ENCODE measurements around the gene TASP1.

Gene TASP1

DNA sequence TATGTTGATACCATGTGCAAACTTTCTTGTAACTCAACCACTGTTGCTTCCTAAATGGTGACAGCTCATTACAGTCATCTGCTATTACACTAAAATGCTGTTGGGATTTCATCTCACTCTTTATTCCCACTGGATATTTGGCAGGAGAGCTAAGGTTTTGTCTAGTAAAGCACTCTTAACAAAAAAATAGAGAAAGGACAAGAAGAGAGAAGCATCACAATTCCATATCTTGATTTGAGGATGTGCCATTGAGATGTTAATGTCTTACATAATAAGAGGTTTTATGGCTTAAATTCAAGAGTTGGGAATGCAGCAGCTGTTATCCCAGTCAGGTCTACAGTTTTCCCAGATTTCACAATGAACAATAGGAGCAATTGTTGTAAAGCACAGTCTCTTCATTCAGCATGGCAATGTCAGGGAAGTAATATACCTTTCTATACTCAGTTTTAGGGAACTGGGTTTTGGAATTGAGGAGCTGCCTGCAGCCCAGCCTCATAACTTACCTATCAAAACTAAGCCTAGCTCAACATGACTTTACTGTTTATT, 282.7 kb downstream of the TASP1 start:
- CTCF ChIA-PET: no interaction called here
- TF ChIP-seq NFRKB (IDR thresholded peaks at IDR 0.05) (no peak), BHLHE40 (IDR thresholded peaks at IDR 0.05; ENCODE audit: borderline replicate concordance) (no peak), TARDBP (IDR thresholded peaks at IDR 0.05) (no peak), FOXK2 (IDR thresholded peaks at IDR 0.05) (no peak), CTBP1 (IDR thresholded peaks at IDR 0.05; ENCODE audit: borderline replicate concordance) (no peak)
- TF ChIP-seq, protein P1, sequence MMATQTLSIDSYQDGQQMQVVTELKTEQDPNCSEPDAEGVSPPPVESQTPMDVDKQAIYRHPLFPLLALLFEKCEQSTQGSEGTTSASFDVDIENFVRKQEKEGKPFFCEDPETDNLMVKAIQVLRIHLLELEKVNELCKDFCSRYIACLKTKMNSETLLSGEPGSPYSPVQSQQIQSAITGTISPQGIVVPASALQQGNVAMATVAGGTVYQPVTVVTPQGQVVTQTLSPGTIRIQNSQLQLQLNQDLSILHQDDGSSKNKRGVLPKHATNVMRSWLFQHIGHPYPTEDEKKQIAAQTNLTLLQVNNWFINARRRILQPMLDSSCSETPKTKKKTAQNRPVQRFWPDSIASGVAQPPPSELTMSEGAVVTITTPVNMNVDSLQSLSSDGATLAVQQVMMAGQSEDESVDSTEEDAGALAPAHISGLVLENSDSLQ (IDR thresholded peaks at IDR 0.05): no peak
- POLR2A ChIA-PET: no interaction called here
- no peak for DNase-seq (ENCODE audit: extremely low spot score)

- CTCF ChIA-PET: no interaction called here
- no peak for DNase-seq (ENCODE audit: extremely low spot score)
- POLR2A ChIA-PET: no interaction called here
- TF ChIP-seq, protein P1 (IDR thresholded peaks at IDR 0.05): no peak
- TF ChIP-seq SUZ12 (IDR thresholded peaks at IDR 0.05) (no peak), ELF4 (IDR thresholded peaks at IDR 0.05) (no peak), NFRKB (IDR thresholded peaks at IDR 0.05) (no peak), HDGF (IDR thresholded peaks at IDR 0.05; ENCODE audit: borderline replicate concordance) (no peak), FOXA1 (IDR thresholded peaks at IDR 0.05) (no peak), LEF1 (IDR thresholded peaks at IDR 0.05; ENCODE audit: borderline replicate concordance) (no peak), ZNF384 (IDR thresholded peaks at IDR 0.05) (no peak), FOXM1 (IDR thresholded peaks at IDR 0.05; ENCODE audit: borderline replicate concordance) (no peak), FOXK2 (IDR thresholded peaks at IDR 0.05) (no peak), TARDBP (IDR thresholded peaks at IDR 0.05) (no peak), SP1 (IDR thresholded peaks at IDR 0.05) (no peak), BHLHE40 (IDR thresholded peaks at IDR 0.05; ENCODE audit: borderline replicate concordance) (no peak)
Measured at GRCh38 chr20:13355411-13355810, 283.3 kb downstream of the TASP1 start.

DNA sequence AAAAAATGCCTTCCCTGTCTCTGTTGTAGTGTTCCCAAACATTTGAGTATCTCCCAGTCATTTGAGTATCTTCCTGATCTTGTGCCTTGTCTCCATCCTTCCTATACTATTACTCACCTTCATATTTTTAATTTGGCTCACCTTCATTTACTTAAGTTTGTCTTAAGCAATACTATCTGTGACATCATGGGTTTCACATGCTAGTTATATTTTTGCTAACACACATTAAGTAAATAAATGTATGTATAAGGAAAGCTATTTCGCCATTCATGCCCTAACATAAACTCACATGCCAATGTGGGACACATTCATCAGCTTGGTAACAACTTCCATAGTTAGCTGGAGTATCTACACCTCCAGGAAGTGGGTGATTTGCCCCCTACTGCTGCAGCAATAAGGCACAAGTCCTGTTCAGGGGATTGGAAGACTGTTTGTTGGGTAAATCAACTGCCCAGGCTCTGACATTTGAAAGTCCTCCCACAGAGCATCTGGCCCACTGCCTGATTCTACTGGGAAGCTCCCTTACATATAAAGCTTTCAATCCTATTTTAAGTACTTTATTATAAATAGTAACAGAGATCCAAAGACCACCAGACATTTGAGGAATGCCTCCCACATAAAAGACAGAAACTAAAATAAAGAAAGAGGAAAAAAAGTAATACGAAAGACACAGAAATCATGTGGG, 285.3 kb downstream of the TASP1 start:
- CTCF ChIA-PET: no interaction called here
- POLR2A ChIA-PET: interaction anchor here (0.8 kb wide), 1 partner anchor 16 kb away, joined by 3 read pairs; no protein-coding TSS in a partner anchor
- TF ChIP-seq, protein P1 (IDR thresholded peaks at IDR 0.05): no peak
- TF ChIP-seq SUZ12 (IDR thresholded peaks at IDR 0.05) (no peak), NFRKB (IDR thresholded peaks at IDR 0.05) (no peak)

DNA sequence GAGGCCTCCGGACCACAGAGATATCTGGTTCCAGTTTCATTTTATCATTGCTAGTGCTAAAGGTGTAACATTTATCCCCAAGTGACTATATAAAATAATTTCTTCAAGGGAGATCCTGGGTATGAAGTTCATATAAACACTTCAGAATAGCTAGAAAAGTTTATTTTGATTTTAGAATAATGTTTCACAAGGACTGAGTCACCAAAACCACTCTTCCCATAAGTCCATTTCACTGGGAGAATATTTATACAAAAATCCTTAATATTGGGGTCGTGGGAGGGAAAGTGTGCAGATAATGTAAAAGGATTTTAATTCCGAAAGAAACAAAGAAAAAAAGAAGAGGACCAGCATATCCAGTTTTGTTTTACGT, 289.5 kb downstream of the TASP1 start:
- CTCF ChIA-PET: interaction anchor here (0.6 kb wide), 1 partner anchor 135 kb away, joined by 4 read pairs; no protein-coding TSS in a partner anchor
- POLR2A ChIA-PET: no interaction called here
- DNase-seq (ENCODE audit: extremely low spot score): no peak
- TF ChIP-seq TARDBP (IDR thresholded peaks at IDR 0.05): no peak
- TF ChIP-seq, protein P1 (IDR thresholded peaks at IDR 0.05): no peak
- no peak for TF ChIP-seq LEF1 (IDR thresholded peaks at IDR 0.05; ENCODE audit: borderline replicate concordance)
- TF ChIP-seq BHLHE40 (IDR thresholded peaks at IDR 0.05; ENCODE audit: borderline replicate concordance): no peak
- TF ChIP-seq ARNT (IDR thresholded peaks at IDR 0.05): no peak
- no peak for TF ChIP-seq CTBP1 (IDR thresholded peaks at IDR 0.05; ENCODE audit: borderline replicate concordance)
- no peak for TF ChIP-seq FOXM1 (IDR thresholded peaks at IDR 0.05; ENCODE audit: borderline replicate concordance)
- TF ChIP-seq ZNF384 (IDR thresholded peaks at IDR 0.05): no peak
- TF ChIP-seq ELF4 (IDR thresholded peaks at IDR 0.05): no peak
- TF ChIP-seq FOXK2 (IDR thresholded peaks at IDR 0.05): no peak
- no peak for TF ChIP-seq SP1 (IDR thresholded peaks at IDR 0.05)

More for the DNA sequence above, 285.3 kb downstream of the TASP1 start:
- no peak for DNase-seq (ENCODE audit: extremely low spot score)

- CTCF ChIA-PET: interaction anchor here (0.6 kb wide), 1 partner anchor 134 kb away, joined by 4 read pairs; no protein-coding TSS in a partner anchor
- TF ChIP-seq CTBP1 (IDR thresholded peaks at IDR 0.05; ENCODE audit: borderline replicate concordance): no peak
- POLR2A ChIA-PET: no interaction called here
- no peak for DNase-seq (ENCODE audit: extremely low spot score)
Measured at GRCh38 chr20:13348311-13349234, 290.2 kb downstream of the TASP1 start.

GRCh38 chr20:13344671-13345070, 294.1 kb downstream of the TASP1 start:
- no peak for DNase-seq (ENCODE audit: extremely low spot score)
- TF ChIP-seq BHLHE40 (IDR thresholded peaks at IDR 0.05; ENCODE audit: borderline replicate concordance) (no peak), ZNF384 (IDR thresholded peaks at IDR 0.05) (no peak), FOXA1 (IDR thresholded peaks at IDR 0.05) (no peak), HDGF (IDR thresholded peaks at IDR 0.05; ENCODE audit: borderline replicate concordance) (no peak), NFRKB (IDR thresholded peaks at IDR 0.05) (no peak), L3MBTL2 (conservative IDR thresholded peaks at IDR 0.05) (no peak), SUZ12 (IDR thresholded peaks at IDR 0.05) (no peak), FOXM1 (IDR thresholded peaks at IDR 0.05; ENCODE audit: borderline replicate concordance) (no peak), ELF4 (IDR thresholded peaks at IDR 0.05) (no peak), SP1 (IDR thresholded peaks at IDR 0.05) (no peak), TARDBP (IDR thresholded peaks at IDR 0.05) (no peak), FOXK2 (IDR thresholded peaks at IDR 0.05) (no peak), LEF1 (IDR thresholded peaks at IDR 0.05; ENCODE audit: borderline replicate concordance) (no peak), ARNT (IDR thresholded peaks at IDR 0.05) (no peak)
- TF ChIP-seq, protein P1 (IDR thresholded peaks at IDR 0.05): no peak
- ChIA-PET POLR2A (no interaction called here), CTCF (no interaction called here)

Data from HEK293T (cell line).